Astrocyte (in vitro differentiated cells and primary cell): ENCODE data around the gene KCNC2.

Source experiments
- CTCF ChIP-seq: IDR thresholded peaks from 2 replicates; pipeline ENCODE4 v1.5.1; 2011; ENCODE audit warnings: low read depth, mild to moderate bottlenecking, inconsistent platforms, low read length, moderate library complexity; ENCODE audit not compliant: insufficient read depth
- EZH2 ChIP-seq: IDR thresholded peaks from 2 replicates; pipeline ENCODE4 v1.6.1; 2012; ENCODE audit warnings: mild to moderate bottlenecking, low read length, inconsistent platforms; ENCODE audit not compliant: insufficient read depth

- TF ChIP-seq CTCF (no peak), EZH2 (no peak)
Measured at GRCh38 chr12:75172611-75173010, 37.0 kb downstream of the KCNC2 start.
